ENCODE data around the gene NOP53.

Gene NOP53

GRCh38 chr19:47769534-47769933 lies 24.2 kb downstream of the NOP53 start (continued):
- TF ChIP-seq ZNF571 (tag by site-specific recombination; IDR thresholded peaks at IDR 0.05) (no peak), ZNF701 (tag by site-specific recombination; IDR thresholded peaks at IDR 0.05) (no peak), ZBTB10 (tag by site-specific recombination; IDR thresholded peaks at IDR 0.05) (no peak), ZNF302 (tag by site-specific recombination; IDR thresholded peaks at IDR 0.05; ENCODE audit: low read depth) (no peak), REST (tag by site-specific recombination; IDR thresholded peaks at IDR 0.05) (no peak), ZNF596 (tag by site-specific recombination; IDR thresholded peaks at IDR 0.05) (no peak), ZNF488 (tag by site-specific recombination; IDR thresholded peaks at IDR 0.05) (no peak), ZNF658 (tag by site-specific recombination; IDR thresholded peaks at IDR 0.05) (no peak), INSM2 (tag by site-specific recombination; IDR thresholded peaks at IDR 0.05) (no peak), ZNF514 (tag by site-specific recombination; IDR thresholded peaks at IDR 0.05) (no peak), TSHZ1 (tag by site-specific recombination; IDR thresholded peaks at IDR 0.05; ENCODE audit: borderline replicate concordance) (peak; percentile 87; the same call in 1 of the 2 replicates), ZSCAN18 (tag by site-specific recombination; IDR thresholded peaks at IDR 0.05) (no peak), ZBTB11 (tag by site-specific recombination; conservative IDR thresholded peaks at IDR 0.05; ENCODE audit: low read depth) (no peak), KLF8 (tag by site-specific recombination; IDR thresholded peaks at IDR 0.05) (no peak), ZBTB17 (tag by site-specific recombination; IDR thresholded peaks at IDR 0.05) (peak; percentile 98), ZNF580 (tag by site-specific recombination; IDR thresholded peaks at IDR 0.05) (no peak), BCL6B (tag by site-specific recombination; IDR thresholded peaks at IDR 0.05) (no peak), ZNF19 (tag by site-specific recombination; IDR thresholded peaks at IDR 0.05; ENCODE audit: low read depth) (no peak), ZNF266 (tag by site-specific recombination; IDR thresholded peaks at IDR 0.05; ENCODE audit: low read depth) (no peak), ZNF433 (tag by site-specific recombination; IDR thresholded peaks at IDR 0.05; ENCODE audit: low read depth) (no peak), ZNF747 (tag by site-specific recombination; IDR thresholded peaks at IDR 0.05) (no peak)
